Cardiac muscle cell (in vitro differentiated cells and primary cell): ENCODE results near the gene CAMKMT. TPM values are rescaled to one million over a fixed set of nuclear protein-coding genes. Genes with fewer than 3 reads are reported as not detected.

Source experiments
- DNase-seq, 2 donors: peaks; one replicate each; pipeline versions ENCODE4 v3.0.0 to v3.0.0-alpha.2; 2010 to 2017; ENCODE audit warnings: low read depth in 1 of 2, low spot score in 1 of 2
- H3K27ac ChIP-seq: fragments of 200-600 bp; sonication (generic); 2 replicates; pipeline ENCODE4 v1.5.1; 2016
- H3K27me3 ChIP-seq: fragments of 200-600 bp; sonication (generic); 2 replicates; pipeline ENCODE4 v1.6.0; 2016; ENCODE audit warnings: control low read depth
- H3K36me3 ChIP-seq: fragments of 200-600 bp; sonication (generic); 2 replicates; pipeline ENCODE4 v1.5.1; 2016; ENCODE audit warnings: control low read depth
- H3K4me1 ChIP-seq: fragments of 200-600 bp; sonication (generic); 2 replicates; pipeline ENCODE4 v1.8.1; 2017; ENCODE audit warnings: low read depth, mild to moderate bottlenecking, mixed run types
- H3K4me3 ChIP-seq: fragments of 200-600 bp; sonication (generic); 2 replicates; pipeline ENCODE4 v1.5.1; 2016; ENCODE audit warnings: mild to moderate bottlenecking
- H3K9me3 ChIP-seq: fragments of 200-600 bp; sonication (generic); 2 replicates; pipeline ENCODE4 v1.5.1; 2017; ENCODE audit warnings: low read depth, mild to moderate bottlenecking, control low read depth
- CTCF ChIP-seq: IDR thresholded peaks from 2 replicates; pipeline ENCODE4 v1.5.1; 2012; ENCODE audit warnings: low read depth, mild to moderate bottlenecking, low read length
- polyA plus RNA-seq: library from polyadenylated mRNA; unstranded; fragments of >200 nt; fragmentation: Nextera tagmentation; extraction: Ambion mirVana; gene quantifications from 2 replicates; pipeline ENCODE4 v1.2.1, GENCODE V29; 2016
- total RNA-seq: library from RNA; depleted of rRNA; stranded (reverse); fragments of >200 nt; gene quantifications from 2 replicates; pipeline ENCODE4 v1.2.3, GENCODE V29; 2016

The CAMKMT gene
- total and polyA plus RNA-seq, 2 experiments from 2014 or later = 16.9 to 20.6 TPM

GRCh38 chr2:44462934-44463849, 101.4 kb downstream of the CAMKMT start:
- H3K9me3 ChIP-seq = no peaks in the 10 kb centered on the region
- H3K4me1 ChIP-seq = peaks cover 7% of the 10 kb centered on the region
- H3K27me3 ChIP-seq = no peaks in the 10 kb centered on the region
- no peaks in the 10 kb centered on the region for H3K36me3 ChIP-seq
- TF ChIP-seq CTCF = no peak
- no peak overlapping the region for H3K27ac ChIP-seq
- DNase-seq = no peak
- no peak overlapping the region for H3K4me3 ChIP-seq

GRCh38 chr2:44464437-44464836, 102.7 kb downstream of the CAMKMT start:
- no peak for DNase-seq
- no peak for TF ChIP-seq CTCF
- H3K27me3 ChIP-seq = no peaks in the 10 kb centered on the region
- H3K4me1 ChIP-seq = peaks cover 6% of the 10 kb centered on the region
- no peak overlapping the region for H3K27ac ChIP-seq
- H3K9me3 ChIP-seq = no peaks in the 10 kb centered on the region
- no peaks in the 10 kb centered on the region for H3K36me3 ChIP-seq
- H3K4me3 ChIP-seq = no peak overlapping the region

- no peak overlapping the region for H3K27ac ChIP-seq
Measured at GRCh38 chr2:44470151-44470550, 108.4 kb downstream of the CAMKMT start.

GRCh38 chr2:44477657-44478414, 116.1 kb downstream of the CAMKMT start:
- TF ChIP-seq CTCF = no peak
- H3K9me3 ChIP-seq = no peaks in the 10 kb centered on the region
- H3K27ac ChIP-seq = no peak overlapping the region
- no peak for DNase-seq
- no peaks in the 10 kb centered on the region for H3K4me1 ChIP-seq
- H3K4me3 ChIP-seq = no peak overlapping the region
- H3K36me3 ChIP-seq = no peaks in the 10 kb centered on the region
- no peaks in the 10 kb centered on the region for H3K27me3 ChIP-seq

More at GRCh38 chr2:44470151-44470550, 108.4 kb downstream of the CAMKMT start:
- DNase-seq = no peak
- TF ChIP-seq CTCF = no peak
- Histone ChIP-seq H3K27me3 (no peaks in the 10 kb centered on the region), H3K9me3 (no peaks in the 10 kb centered on the region), H3K4me3 (no peak overlapping the region), H3K36me3 (no peaks in the 10 kb centered on the region), H3K4me1 (no peaks in the 10 kb centered on the region)

- no peaks in the 10 kb centered on the region for H3K36me3 ChIP-seq
- no peaks in the 10 kb centered on the region for H3K4me1 ChIP-seq
- no peak overlapping the region for H3K27ac ChIP-seq
- peak; percentile 83 to 91 for DNase-seq
- no peaks in the 10 kb centered on the region for H3K27me3 ChIP-seq
- no peaks in the 10 kb centered on the region for H3K9me3 ChIP-seq
- no peak overlapping the region for H3K4me3 ChIP-seq
- TF ChIP-seq CTCF = peak; percentile 100
Measured at GRCh38 chr2:44479127-44479887, 117.6 kb downstream of the CAMKMT start.
